Measurements from ENCODE around the gene NUDT16L1.

GRCh38 chr16:4668313-4668960 is 24.9 kb upstream of the NUDT16L1 start:
- TF ChIP-seq REST (IDR thresholded peaks at IDR 0.05; ENCODE audit: borderline replicate concordance) (no peak), CTCF (IDR thresholded peaks at IDR 0.05; ENCODE audit: poor library complexity, severe bottlenecking) (no peak), POLR2AphosphoS5 (IDR thresholded peaks at IDR 0.05) (no peak), EP300 (conservative IDR thresholded peaks at IDR 0.05; ENCODE audit: poor library complexity, severe bottlenecking) (no peak), TAF1 (IDR thresholded peaks at IDR 0.05; ENCODE audit: low read depth) (no peak), EZH2 (IDR thresholded peaks at IDR 0.05; ENCODE audit: borderline replicate concordance, insufficient read depth, low read length, poor library complexity, severe bottlenecking) (no peak), SMC3 (conservative IDR thresholded peaks at IDR 0.05; ENCODE audit: poor library complexity) (no peak)
